RPMI8226 (cell line): ENCODE results near the gene ARL2BP.
"Not testable (repeated sequence)": the region's sequence is repeated elsewhere in the genome, so short reads cannot be mapped to it uniquely, and the experiment has no call there.

ENCODE experiments used
- DNase-seq: peaks from one replicate; pipeline ENCODE4 v3.0.0-alpha.2; 2015

The ARL2BP gene

DNA sequence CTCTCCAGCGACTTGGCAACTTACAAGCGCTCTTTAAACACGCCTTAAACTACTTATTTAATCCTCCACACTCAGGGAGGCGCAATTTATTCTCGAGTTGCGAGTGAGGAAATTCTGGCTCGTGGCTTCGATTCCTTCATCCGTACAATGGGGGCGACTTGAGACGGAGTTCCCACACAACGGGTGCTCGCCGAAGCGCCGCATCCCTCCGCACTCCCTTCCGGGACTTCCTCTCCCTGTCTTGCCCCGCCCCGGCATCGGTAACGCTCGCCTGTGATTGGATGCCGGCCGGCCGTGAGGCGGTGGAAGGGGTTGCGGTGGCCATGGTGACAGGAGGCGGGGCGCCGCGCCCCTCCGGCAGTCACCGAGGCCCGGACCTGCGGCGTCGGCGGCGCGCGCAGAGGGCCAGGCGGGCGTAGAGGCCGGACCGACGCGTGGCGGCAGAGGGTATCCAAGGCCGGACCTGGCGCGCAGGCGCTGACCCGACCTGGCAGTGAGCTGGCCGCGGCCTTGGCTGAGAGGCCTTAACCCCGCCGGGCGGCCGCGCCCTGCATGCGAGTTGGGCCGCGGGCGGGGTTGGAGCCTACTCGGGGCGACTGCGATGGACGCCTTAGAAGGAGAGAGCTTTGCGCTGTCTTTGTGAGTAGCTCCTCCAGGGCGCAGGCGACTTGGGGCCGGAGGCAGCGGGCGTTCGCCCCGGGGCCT, at the start of gene ARL2BP:
Gene ARL2BP, plus strand, starts transcription at position 493 of the 705 bp plus-strand sequence. Its CDS starts 109 bp downstream, at position 602.
- DNase-seq, result peak; percentile 99

DNA sequence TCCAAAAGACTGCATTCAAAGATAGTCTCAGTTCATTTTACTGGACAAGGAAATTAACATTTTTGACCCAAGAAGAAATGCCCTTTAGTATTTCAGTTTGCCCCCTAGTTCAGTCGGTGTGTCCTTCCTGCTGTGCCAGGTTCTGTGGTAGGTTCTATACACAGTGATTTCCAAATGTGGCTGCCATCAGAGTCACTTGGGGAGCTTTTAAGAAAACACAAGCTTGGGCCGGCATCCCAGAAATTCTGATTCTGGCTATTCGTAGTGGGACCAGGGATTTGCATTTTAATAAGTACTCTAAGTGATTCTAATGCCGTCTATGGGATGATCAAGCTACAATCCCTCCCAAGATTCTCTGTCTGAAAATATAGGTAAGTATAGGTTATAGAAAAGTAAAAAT, 48.8 kb upstream of the ARL2BP start:
- DNase-seq, result no peak

- no peak for DNase-seq
These were observed 48.3 kb upstream of the ARL2BP start for GRCh38 chr16:57196753-57197152.

- not testable (repeated sequence) for DNase-seq
These were observed 44.7 kb upstream of the ARL2BP start for GRCh38 chr16:57200321-57200720.

DNA sequence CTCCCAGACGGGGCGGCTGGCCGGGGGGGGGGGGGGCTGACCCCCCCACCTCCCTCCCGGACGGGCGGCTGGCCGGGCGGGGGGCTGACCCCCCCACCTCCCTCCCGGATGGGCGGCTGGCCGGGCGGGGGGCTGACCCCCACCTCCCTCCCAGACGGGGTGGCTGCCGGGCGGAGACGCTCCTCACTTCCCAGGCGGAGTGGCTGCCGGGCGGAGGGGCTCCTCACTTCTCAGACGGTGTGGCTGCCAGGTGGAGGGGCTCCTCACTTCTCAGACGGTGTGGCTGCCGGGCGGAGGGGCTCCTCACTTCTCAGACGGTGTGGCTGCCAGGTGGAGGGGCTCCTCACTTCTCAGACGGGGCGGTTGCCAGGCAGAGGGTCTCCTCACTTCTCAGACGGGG, 44.1 kb upstream of the ARL2BP start:
- not testable (repeated sequence) for DNase-seq

- no peak for DNase-seq
These were observed 42.8 kb upstream of the ARL2BP start for GRCh38 chr16:57202095-57202886.

DNA sequence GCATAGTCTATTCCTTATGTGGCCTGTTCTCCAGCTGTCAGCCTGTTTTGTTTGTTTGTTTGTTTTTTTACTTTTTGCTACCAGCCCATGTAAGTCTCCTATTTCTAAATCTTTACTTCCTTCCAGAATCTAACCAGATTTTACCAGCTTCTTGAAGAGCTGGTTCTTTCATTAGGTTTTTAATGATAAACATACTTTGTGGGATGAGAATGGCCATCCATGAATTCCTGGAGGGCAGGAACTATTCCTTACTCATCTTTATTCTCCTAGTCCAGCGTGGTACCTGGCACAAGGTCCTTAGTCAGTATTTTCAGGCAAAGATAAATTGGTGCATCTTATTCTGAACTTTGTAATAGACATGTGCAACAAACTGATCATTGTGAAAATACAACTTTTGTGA, 41.6 kb upstream of the ARL2BP start:
- DNase-seq, result no peak

GRCh38 chr16:57204675-57205074, 40.4 kb upstream of the ARL2BP start:
- DNase-seq, result no peak

GRCh38 chr16:57208926-57209325, 36.1 kb upstream of the ARL2BP start:
- no peak for DNase-seq

DNA sequence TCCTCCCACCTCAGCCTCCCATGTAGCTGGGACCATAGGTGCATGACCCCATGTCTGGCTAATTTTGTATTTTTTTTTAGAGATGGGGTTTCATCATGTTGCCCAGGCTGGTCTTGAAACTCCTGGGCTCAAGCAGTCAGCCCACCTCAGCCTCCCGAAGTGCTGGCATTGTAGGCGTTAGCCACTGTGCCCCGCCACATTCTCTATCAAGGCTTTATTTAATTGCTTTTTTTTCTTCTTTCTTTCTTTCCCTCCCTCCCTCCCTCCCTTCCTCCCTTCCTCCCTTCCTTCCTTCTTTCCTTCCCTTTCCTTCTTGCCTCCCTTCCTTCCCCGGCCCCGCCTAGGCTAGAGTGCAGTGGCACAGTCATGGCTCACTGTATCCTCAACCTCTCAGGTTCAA, 35.3 kb upstream of the ARL2BP start:
- DNase-seq, result no peak

- no peak for DNase-seq
These were observed 31.6 kb upstream of the ARL2BP start for GRCh38 chr16:57213462-57213861.

GRCh38 chr16:57216968-57217367, 28.1 kb upstream of the ARL2BP start:
- DNase-seq, result no peak

DNA sequence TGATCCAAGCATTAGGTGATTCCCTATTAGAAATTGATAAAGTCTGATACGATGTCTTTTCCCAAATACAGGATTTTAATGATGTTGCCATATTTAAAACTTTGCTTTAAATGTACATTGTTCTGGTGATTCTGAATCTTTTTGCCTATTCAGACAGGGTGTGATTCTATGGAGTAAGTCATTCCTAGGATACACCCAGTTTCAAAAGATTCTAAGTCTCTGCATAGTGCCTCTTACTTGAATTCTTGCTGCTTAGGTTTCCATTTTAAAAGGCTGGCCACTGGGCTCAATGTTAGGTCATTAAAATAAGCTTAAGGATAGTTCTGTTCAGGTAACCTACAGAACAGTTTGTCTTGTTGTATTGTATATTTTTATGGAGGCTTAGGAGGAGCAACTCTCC, 22.0 kb upstream of the ARL2BP start:
- no peak for DNase-seq

GRCh38 chr16:57224651-57225335, 20.3 kb upstream of the ARL2BP start:
- DNase-seq, result no peak

DNA sequence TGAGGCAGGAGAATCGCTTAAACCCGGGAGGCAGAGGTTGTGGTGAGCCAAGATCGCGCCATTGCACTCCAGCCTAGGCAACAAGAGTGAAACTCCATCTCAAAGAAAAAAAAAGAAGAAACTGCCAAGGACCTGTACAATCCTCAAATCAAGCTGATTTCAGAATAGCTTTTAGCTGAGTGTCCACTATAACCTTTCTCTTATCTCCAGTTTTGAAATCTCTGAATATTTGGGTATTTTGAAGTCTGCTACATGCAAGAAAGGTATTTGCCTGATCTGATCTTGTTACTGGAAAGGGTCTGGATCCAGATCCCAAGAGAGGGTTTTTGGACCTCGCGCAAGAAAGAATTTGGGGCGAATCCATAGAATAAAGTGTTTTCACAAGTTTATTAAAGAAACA, 19.1 kb upstream of the ARL2BP start:
- no peak for DNase-seq

DNA sequence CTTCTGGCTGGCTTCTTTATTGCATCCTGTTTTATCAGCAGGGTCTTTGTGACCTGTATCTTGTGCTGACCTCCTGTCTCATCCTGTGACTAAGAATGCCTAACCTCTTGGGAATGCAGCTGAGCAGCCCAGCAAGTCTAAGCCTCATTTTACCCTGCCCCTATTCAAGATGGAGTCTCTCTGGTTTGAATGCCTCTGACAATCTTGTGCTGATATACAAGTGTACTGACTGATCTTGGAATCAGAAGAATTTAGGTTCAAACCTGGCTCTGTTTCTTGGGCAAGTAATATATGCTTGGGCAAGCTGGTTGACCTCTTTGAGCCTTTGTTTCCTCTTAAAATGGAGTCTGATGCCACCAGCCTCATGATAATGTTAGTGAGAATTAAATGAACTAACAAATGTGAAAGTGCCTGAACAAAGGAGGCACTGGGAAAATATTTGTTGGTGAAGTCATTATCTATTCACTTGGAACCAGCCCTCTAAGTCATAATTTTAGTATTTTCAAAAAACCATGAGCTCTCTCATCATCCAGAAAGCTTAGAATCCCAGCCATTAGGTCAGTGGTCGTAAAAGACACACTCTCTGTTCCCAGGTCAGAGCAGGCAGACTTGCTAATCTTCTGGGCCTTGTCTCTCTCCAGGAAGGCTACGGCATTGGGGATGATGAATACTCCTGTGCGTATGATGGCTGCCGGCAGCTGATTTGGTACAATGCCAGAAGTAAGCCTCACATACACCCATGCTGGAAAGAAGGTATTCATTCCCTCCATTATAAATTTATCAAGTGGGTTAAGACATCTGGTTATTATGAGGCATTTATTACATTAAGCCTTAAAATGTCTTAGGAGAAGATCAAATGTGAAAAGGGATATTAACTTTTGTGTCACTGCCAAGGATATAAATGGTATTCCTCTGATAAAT, 18.1 kb upstream of the ARL2BP start:
- no peak for DNase-seq

DNA sequence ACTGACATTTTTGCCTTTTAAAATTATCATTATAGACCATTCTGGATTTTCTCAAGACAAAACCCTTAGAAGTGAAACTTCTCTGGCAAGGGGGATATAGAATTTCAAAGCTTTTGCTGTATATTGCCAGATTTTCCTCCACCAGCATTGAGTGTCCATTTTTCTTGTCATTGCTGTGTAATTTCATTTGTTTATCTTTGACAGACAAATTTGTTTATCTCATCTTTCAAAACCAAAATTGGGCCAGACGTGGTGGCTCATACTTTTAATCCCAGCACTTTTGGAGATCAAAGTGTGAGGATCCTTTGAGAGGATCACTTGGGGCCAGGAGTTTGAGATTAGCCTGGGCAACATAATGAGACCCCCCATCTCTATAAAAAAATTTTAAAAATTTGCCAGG, 16.0 kb upstream of the ARL2BP start:
- DNase-seq, result no peak

- no peak for DNase-seq
These were observed 13.2 kb upstream of the ARL2BP start for GRCh38 chr16:57231821-57232350.

DNA sequence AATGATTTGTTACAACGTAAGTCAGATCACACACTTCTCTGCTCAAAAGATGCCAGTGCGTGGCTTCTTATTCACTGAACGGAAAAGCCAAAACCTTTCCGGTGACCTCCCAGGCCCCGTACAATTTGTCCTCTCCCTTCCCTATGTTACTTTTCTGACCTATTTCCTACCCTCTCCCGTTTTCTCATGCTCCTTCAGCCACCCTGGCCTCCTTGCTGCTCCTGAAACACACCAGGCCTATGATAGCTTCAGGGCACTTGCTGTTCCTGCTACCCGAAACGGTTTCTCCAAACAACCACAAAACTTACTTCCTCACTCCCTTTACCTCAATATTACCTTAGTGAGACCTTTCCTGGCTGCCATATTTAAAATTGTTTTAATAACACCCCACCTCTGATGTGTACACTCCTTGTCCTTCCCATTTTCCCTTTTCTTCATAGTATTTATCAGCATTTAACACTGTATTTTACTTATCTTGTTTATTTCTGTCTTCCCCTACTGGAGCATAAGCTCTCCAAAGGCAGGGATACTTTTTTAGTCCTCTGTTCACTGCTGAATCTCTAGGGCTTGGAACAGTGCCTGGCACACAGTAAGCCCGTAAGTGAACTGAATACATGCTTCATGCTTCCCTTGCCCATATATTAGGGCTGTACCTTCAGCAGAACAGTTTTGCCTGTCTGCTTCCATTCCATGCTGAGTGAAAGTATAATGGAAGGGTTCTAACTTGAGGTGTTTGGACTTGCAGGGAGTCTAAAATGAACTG, 10.9 kb upstream of the ARL2BP start:
- no peak for DNase-seq

- DNase-seq, result no peak
These were observed 10.4 kb upstream of the ARL2BP start for GRCh38 chr16:57234707-57235092.

DNA sequence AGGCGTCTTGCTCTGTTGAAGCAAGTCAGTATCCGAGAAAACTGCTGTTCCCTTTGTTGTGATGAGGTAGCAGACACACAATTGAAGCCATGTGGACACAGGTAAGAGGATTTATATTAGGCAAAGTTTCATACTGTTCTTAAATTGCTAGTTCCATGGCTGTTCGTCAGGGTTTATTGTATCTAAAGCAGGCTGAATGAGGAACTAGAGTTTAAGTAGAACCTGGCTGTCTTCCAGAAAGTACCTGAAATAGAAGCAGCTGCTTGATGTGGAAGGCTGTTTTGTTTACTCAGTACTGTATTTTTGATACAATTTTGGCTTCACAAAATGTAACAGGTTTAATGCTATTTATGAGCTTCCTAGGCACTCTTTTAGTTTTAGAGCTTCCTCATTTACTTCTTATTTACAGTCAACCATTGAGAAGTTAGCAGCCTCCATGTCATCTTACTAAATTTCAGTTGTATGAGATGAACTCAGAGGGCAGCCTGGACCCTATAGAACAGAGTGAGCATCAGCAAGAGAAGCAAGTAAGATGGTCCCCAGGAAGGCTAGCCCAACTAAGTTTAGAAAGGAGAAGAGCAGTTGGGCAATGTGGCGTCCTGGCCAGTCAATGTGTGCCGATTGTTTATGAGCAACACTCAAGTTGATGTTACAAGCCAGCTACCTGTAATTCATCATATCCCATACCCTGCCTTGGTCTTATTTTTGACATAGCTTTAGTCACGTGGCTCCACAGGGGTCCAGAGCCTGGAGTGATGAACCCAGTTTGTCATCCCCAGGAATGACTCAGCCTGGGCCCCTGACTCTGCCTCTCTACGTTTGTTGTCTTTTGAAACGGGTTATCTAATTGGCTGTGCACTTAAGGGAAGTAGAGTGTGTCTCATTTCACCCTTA, 9.7 kb upstream of the ARL2BP start:
- DNase-seq, result peak; percentile 93
